IPS-11a (cell line): ENCODE measurements around the gene LVRN.

ENCODE experiments used
- H3K4me3 ChIP-seq: one replicate; pipeline ENCODE4 v1.5.1; 2013; ENCODE audit warnings: low read depth, low read length, control low read depth

LVRN gene

DNA sequence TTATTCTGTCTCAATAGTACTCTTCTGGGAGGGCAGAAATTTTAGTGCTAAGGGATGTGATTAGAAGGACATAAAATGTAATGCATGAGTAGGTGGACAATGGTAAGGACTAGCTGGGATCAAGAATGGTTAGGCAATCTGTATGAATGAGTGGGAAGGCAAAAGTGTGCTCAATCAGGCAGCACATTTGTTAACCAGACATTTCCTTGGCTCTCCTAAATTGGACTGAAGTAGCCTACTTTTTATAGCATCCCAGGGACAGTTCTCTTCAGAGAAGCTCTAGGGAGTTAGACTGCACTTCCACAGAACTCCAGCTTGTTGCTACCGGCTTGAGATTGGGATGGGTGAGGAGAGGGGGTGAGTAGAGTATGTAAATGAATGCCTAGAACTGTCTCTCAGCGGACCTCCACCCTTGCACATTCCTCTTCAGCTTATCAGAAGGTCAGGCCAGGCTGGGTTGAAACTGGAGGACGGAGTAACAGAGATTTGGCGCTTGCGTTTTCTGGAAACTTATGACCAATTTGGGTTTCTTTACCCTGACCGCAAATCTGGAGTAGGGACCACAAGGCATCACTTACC, 51.0 kb downstream of the LVRN start:
- no peak overlapping the region for H3K4me3 ChIP-seq

DNA sequence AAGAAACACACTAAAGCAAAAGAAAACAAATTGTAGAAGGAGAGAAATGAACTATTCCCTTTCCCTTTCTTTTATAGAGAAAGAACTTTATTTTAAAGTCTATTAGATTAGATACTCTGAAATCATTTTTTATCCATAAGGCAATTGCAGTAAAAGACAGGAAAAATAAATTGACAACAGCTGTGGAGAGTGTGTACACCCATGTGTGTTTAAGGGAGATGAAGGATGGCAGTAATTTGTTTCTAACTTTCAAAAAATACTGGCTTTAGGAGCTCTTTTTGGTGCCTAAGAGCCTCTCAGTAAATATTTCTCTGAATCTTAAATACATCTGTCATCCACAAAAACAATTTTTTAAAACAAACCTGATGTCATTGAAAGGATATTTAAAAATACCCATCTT, 51.7 kb downstream of the LVRN start:
- no peak overlapping the region for H3K4me3 ChIP-seq

GRCh38 chr5:116023619-116024018, 61.3 kb downstream of the LVRN start:
- no peak overlapping the region for H3K4me3 ChIP-seq

DNA sequence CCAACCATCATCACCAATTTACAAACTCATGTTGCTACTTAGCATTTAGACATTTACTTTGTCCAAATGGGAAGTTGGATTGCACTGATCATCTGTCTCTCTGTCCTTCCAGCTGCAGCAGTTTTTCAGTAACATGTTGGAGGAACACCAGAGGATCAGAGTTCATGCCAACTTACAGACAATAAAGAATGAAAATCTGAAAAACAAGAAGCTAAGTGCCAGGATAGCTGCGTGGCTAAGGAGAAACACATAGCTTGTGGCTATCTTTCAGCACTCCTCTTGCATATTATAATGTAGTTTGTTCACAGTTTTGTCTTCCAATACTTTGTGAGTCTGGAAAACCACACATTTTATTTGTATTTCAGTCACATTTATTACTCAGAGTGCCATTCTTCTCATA, 63.6 kb downstream of the LVRN start:
- no peak overlapping the region for H3K4me3 ChIP-seq

GRCh38 chr5:116032094-116032517, 69.8 kb downstream of the LVRN start, which contains the start of gene ARL14EPL:
TSS of gene ARL14EPL (plus strand) at chr5:116032472. CDS start at chr5:116051466, 18,994 bp downstream.
- no peak within 1 kb of the TSS for H3K4me3 ChIP-seq

DNA sequence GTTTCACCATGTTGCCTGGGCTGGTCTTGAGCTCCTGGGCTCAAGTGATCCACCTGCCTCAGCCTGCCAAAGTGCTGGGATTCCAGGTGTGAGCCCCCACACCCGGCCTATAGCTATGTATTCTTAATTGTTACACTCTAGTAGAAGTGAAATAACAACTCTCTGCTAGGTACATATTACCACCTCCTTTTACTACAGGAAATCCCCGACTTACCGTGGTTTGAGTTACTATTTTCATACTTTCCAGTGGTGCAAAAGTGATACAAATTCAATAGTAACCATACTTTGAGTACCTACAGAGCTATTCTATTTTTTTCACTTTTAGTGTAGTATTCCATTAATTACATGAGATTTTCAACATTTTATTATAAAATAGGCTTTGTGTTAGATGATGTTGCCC, 70.7 kb downstream of the LVRN start:
- no peak overlapping the region for H3K4me3 ChIP-seq

GRCh38 chr5:116035123-116035522, 72.8 kb downstream of the LVRN start:
- H3K4me3 ChIP-seq, result no peak overlapping the region

DNA sequence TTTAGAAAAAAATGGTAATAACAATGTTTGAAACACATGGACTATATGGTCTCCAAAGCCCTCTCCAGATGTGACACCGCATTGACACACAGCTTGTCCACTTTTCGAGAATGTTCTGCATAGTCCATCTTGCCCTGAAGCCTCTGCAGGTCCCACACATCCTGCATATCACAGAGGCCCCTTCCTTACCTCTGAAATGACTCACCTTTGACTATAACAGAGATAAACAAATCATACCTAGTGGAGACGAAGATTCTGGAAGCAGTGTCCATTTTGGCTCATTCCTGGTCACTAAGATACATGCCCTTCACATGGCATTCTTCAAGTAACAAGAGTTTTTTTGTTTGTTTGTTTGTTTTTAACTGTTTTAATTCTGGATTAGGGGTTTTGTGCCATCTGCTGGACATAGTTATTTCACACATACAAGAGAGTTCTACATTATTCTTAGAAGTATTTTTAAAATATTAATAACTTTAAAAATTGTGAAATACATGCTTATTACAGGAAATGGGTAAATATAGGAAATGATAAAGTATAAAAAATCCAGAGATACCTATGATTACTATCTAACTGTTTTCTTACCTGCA, 75.1 kb downstream of the LVRN start:
- H3K4me3 ChIP-seq, result no peak overlapping the region

DNA sequence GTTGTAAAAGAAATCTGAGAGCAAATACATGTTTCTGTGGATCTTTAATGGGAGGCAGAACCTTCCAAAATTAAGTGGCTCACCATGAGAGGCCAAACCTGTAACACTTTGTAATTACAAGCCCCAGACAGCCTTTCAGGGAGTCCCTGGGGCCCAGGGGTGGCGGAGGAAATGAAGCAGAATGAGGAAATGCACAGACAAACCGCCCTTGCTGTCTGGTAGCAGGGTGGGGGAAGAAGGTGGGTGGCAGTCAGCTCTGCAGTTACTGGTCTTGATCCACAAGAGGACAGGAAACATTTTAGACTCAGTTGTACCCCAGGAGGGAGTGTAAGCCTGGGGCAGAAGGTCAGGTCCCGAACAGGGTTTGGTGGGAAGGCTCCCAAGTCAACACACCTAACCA, 76.5 kb downstream of the LVRN start:
- H3K4me3 ChIP-seq, result no peak overlapping the region

DNA sequence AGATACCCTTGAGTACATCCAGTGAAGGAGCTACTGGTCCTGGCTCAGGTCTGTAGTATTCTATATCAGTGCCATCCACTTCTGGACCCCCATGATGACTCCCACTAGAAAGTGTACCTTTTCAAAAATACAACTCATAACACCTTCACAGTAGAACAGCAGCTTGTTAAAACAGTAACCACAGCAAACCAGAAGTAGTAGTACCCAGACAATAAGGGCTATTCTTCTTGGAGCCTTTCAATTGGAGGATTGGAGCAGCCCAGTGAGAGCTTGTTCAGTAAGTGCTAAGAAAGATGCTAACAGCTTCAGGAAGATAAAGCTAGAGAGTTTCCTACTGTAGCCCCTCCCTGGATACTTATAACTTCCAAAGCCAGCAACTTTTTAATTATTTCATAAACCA, 80.1 kb downstream of the LVRN start:
- no peak overlapping the region for H3K4me3 ChIP-seq

DNA sequence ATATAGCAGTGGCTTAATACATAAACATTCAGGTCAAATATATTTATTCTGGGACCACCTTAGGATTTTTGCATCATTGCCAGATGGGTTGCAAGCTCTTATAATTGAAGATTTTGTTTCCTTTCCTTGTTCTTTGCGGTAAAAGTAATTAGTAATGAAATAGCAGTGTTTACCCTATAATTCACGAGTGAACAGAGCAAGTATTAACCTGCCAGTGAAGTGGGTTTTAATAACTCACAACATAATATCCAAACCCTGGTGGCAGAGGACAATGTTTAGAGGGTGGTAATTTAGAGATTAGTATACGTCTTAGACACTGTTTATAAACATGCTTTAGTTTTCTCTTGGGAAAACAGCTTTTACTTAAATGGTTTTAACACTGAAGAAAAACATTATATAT, 81.8 kb downstream of the LVRN start:
- no peak overlapping the region for H3K4me3 ChIP-seq

DNA sequence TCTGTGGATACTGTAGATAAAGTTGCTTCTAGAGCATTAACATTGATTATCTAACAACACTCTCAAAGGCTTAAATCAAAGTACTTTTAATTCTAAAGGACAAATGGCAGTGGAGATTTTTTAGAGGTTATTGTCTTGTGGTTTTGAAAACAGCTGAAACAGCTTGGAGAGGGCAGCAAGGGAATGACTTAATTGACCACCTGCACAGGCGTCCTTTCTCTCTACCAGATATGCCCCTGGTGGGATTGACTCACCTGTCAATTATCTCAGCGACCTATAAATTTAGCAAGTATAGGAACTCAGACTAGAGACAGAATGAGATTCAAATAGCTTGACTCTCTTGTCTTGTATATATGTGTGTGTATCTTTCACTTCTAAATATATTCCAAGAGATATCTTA, 83.5 kb downstream of the LVRN start:
- H3K4me3 ChIP-seq, result no peak overlapping the region

DNA sequence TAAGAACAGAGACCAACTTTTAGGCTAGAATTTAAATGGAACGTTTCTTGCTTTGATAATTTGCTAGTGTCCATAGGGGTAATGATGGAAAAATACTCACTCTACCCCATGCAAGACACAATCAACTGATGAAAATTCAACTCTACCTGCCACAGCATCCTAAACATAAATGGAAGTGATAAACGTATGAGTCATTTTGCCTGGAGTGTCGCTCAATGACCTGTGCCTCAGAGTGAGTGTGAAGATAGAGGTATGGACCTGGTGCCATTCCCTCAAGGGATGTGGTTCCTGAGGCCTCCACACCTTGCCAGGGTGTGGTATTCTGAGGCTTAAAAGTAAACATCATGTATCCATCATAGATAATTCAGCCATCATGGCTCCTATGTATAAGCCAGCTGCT, 84.0 kb downstream of the LVRN start:
- H3K4me3 ChIP-seq, result no peak overlapping the region

- no peak overlapping the region for H3K4me3 ChIP-seq
Measured at GRCh38 chr5:116046823-116047222, 84.5 kb downstream of the LVRN start.

DNA sequence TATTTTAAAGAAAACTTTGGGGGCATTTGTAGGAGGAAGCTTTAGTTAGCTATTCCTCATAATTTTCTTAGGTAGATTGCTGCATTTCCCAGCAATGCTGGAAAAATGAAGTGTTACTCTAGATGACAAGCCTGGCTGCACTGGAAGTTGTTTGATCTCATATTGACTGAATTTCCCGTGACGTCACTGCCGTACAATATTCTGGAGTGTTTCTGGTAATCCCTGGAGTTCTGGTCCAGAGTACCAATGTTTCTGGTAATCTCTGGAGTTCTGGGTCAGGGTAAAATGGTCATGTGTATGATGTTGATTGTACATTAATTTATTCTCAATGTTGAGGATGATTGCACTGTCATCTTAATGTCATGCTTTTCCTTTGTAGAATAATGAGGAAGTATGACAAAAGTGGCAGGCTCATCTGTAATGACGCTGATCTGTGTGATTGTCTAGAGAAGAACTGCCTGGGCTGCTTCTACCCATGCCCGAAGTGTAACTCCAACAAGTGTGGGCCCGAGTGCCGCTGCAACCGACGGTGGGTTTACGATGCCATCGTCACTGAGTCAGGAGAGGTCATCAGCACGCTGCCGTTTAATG, 96.2 kb downstream of the LVRN start:
- no peak overlapping the region for H3K4me3 ChIP-seq

DNA sequence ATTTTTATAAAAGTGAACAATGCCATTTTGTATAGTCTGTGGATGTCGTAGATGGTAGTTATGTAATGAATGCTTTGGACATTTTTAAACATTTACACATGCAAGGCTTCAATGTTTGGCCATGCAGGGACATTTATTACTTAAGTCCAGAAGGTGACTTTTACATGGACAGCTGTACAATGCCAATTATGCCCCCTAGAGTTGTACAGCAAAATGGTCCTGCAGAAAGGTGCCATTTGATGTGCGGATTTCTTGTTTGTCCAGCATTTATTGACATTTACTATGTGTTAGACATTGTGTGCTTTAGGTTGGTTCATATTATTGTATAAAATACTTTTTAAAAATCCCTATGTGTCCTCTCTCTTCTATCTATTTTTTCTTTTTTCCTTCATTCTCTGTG, 100.1 kb downstream of the LVRN start:
- no peak overlapping the region for H3K4me3 ChIP-seq

- H3K4me3 ChIP-seq, result no peak overlapping the region
Measured at GRCh38 chr5:116063950-116064349, 101.7 kb downstream of the LVRN start.

DNA sequence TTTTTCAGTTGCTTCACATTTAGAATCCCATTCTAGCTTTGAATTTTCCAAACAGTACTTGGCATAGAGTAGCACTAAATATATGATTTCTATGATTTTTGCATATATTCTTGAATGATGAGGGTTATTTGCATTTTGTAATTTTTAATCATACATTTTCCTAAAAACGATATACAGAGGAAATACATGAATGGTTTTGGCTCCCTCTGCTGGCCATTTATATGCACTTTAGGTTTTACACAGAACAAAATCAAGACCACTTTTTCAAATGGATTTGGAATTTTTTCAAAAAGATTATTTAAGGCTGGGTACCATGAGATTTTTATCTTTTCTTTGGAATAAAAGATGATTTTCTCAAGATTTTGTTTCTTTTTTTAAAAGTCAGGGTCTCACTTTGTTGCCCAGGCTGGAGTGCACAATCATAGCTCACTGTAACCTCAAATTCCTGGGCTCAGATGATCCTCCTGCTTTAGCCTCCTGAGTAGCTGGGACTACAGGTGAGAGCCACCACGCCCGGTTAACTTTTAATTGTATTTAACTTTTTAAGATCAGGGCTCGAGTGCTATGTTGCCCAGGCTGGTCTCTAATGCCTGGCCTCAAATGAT, 105.9 kb downstream of the LVRN start:
- H3K4me3 ChIP-seq, result no peak overlapping the region

DNA sequence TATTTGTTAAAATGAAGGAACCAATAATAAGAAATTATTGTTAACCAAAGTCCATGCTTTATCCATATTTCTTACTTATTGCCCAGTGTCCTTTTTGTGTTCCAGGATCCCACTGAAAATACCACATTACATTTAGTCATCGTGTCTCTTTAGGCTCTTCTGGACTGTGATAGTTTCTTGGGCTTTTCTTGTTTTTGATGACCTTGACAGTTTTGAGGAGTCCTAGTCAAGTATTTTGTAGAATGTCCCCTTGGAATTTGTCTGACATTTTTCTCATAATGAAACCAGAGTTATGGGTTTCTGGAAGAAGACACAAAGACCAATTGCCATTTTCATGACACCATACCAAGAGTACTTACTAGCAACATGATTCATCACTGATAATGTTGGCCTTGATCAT, 108.9 kb downstream of the LVRN start:
- no peak overlapping the region for H3K4me3 ChIP-seq

- H3K4me3 ChIP-seq, result no peak overlapping the region
Measured at GRCh38 chr5:116075191-116075831, 113.0 kb downstream of the LVRN start.

GRCh38 chr5:116076496-116076895, 114.2 kb downstream of the LVRN start:
- H3K4me3 ChIP-seq, result no peak overlapping the region
